Ectodermal cell (in vitro differentiated cells): ENCODE measurements around the gene DNMT3L.

Experiments used
- H3K27ac ChIP-seq: 2 replicates; pipeline ENCODE4 v1.7.0; 2013; ENCODE audit warnings: mild to moderate bottlenecking, low read depth, low read length; ENCODE audit not compliant: insufficient read depth, poor library complexity, severe bottlenecking
- H3K27me3 ChIP-seq: 2 replicates; pipeline ENCODE4 v1.7.0; 2013; ENCODE audit warnings: mild to moderate bottlenecking, low read length; ENCODE audit not compliant: insufficient read depth, control insufficient read depth, poor library complexity, severe bottlenecking
- H3K36me3 ChIP-seq: one replicate; pipeline ENCODE4 v1.7.0; 2013; ENCODE audit warnings: low read length; ENCODE audit not compliant: control insufficient read depth, insufficient read depth
- H3K4me1 ChIP-seq: one replicate; pipeline ENCODE4 v1.7.0; 2013; ENCODE audit warnings: low read length; ENCODE audit not compliant: control insufficient read depth, insufficient read depth
- H3K4me3 ChIP-seq: 2 replicates; pipeline ENCODE4 v1.7.0; 2013; ENCODE audit warnings: low read depth, low read length, control low read depth; ENCODE audit not compliant: insufficient read depth
- H3K9me3 ChIP-seq: 2 replicates; pipeline ENCODE4 v1.7.0; 2013; ENCODE audit warnings: mild to moderate bottlenecking, low read length, moderate library complexity; ENCODE audit not compliant: control insufficient read depth
- WGBS, 2 experiments: methylation state at CpG; one replicate each; pipeline ENCODE4 v1.1.7; 2013; ENCODE audit warnings: missing lambda C conversion rate in 2 of 2; 5-methylcytosine and 5-hydroxymethylcytosine counted together

Gene DNMT3L

DNA sequence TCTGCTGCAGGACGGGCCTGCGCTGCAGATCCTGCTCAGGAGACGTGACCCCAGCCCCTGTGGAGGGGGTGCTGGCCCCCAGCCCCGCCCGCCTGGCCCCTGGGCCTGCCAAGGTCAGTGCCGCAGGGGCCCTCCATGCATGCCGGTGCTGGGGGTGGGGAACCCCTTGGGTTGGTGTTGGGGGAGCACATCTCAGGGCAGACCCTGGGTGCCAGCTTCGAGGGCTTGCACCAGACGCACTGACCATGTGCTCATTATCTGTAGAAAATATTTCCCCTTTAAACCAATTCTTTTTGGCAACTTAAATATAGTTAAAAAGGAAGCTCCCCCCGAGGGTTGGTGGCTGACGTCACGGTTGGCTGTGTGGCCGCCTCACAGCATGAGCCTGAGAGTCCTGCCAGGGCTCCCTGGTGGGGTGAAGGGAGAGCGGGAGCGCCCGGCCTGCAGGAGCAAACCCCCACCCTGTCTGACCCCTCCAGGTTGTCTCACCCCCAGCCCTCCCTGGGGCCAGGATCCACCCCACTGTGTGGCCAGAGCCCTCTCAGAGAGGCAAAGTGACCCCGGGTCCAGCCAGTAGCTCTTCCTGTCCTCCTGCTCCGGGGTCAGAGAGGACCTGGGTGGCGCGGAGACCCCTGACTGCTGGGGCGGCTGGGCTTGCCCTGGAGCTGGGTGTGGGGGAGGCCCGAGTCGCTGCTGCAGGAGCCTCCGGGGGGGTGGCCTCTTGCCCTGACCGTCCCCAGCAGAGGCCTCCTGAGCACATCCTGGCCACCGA lies 32.9 kb upstream of the DNMT3L start:
- peaks cover 17% of the 10 kb centered on the region for H3K27me3 ChIP-seq
- H3K36me3 ChIP-seq, result no peaks in the 10 kb centered on the region
- H3K27ac ChIP-seq, result no peak overlapping the region
- H3K4me1 ChIP-seq, result no peaks in the 10 kb centered on the region
- no peaks in the 10 kb centered on the region for H3K9me3 ChIP-seq
- 89% methylated on average over 26 of the region's 26 CpGs for WGBS, 2 experiments
- H3K4me3 ChIP-seq, result no peak overlapping the region

DNA sequence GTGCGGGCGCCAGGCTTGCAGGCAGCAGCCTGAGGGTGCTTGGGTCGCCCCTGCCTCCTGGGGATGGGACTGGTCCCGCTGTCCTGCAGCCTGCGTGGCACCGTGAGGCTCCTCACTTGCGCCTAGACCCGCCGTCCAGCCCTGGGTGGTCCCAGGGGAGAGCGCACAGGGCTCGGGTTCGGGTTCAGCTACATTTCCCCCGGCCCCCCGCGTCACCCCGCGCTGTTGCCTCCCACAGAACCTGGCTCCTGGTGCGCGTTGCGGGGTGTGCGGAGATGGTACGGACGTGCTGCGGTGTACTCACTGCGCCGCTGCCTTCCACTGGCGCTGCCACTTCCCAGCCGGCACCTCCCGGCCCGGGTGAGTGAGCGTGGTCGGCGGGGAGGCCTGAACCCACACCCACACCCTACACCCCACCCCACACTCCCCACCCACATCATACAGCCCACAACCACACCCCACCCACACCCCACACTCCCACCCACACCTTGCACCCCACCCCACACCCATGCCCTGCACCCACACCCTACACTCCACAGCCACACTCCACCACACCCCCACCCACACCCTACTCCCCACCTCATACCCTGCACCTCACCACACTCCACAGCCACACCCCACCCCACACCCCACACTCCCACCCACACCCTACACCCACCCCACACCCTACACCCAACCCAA lies 32.0 kb upstream of the DNMT3L start:
- no peaks in the 10 kb centered on the region for H3K9me3 ChIP-seq
- H3K36me3 ChIP-seq, result no peaks in the 10 kb centered on the region
- no peaks in the 10 kb centered on the region for H3K4me1 ChIP-seq
- H3K27me3 ChIP-seq, result peaks cover 10% of the 10 kb centered on the region
- no peak overlapping the region for H3K4me3 ChIP-seq
- H3K27ac ChIP-seq, result no peak overlapping the region
- 94% methylated on average over 33 of the region's 33 CpGs for WGBS, 2 experiments

DNA sequence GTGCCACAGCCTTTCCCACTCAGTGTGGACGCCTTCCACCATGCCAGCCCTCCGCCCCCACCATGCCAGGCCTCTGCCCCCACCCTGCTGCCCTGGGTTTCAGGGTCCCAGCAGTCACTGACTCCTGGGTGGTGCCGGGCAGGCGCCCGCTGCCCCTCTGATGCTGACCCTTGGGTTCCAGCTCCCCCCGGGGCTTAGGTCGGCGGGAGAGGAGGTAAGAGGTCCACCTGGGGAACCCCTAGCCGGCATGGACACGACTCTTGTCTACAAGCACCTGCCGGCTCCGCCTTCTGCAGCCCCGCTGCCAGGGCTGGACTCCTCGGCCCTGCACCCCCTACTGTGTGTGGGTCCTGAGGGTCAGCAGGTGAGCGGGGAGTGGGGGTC lies 31.1 kb upstream of the DNMT3L start:
- H3K36me3 ChIP-seq, result no peaks in the 10 kb centered on the region

DNA sequence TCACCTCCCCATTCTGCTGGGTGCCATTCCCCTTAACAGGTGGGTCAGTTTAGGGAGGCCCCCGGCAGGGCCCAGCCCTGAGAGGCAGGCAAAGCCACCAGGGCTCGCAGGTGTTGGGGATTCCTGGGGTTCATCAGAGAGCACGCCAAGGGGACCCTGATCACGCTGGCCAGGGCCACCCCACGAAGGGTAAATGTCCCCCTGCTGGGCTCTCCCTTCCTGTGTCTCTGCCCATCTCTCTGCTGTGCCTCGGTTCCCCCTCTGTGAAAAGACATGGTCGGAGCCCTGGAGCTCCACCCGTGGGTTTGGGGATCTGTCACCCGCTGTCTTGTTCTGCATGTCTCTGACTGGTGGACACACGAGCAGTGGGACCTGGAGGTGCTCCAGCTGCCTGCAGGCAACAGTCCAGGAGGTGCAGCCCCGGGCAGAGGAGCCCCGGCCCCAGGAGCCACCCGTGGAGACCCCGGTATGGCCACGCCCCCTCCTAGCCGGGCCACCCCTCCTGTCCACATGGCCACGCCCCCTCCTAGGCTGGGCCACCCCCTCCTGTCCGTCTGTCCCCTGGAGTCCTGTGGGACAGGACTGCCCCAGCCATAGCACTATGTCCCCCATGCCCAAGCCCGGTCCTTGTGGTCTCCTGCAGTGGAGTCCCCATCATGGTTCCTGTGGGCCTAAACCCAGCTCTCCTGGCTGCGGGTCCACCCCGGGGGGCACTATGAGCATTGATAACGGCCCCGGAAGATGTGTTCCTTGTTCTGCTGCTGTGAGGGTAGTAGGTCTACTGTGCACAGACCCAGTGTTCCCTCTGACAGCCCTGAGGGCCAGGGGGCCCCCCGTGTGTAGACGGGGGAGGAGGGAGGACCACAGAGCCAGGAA lies 30.5 kb upstream of the DNMT3L start:
- Histone ChIP-seq H3K4me3 (no peak overlapping the region), H3K27me3 (no peaks in the 10 kb centered on the region), H3K9me3 (no peaks in the 10 kb centered on the region), H3K4me1 (peaks cover 6% of the 10 kb centered on the region), H3K27ac (no peak overlapping the region), H3K36me3 (no peaks in the 10 kb centered on the region)
- 77 to 79% methylated on average over 25 of the region's 25 CpGs for WGBS, 2 experiments

More for the DNA sequence above, 31.1 kb upstream of the DNMT3L start:
- Histone ChIP-seq H3K9me3 (no peaks in the 10 kb centered on the region), H3K27me3 (peaks cover under 1% of the 10 kb centered on the region), H3K4me1 (no peaks in the 10 kb centered on the region), H3K27ac (no peak overlapping the region), H3K4me3 (no peak overlapping the region)
- WGBS, 2 experiments, result 90 to 92% methylated on average over 15 of the region's 15 CpGs

DNA sequence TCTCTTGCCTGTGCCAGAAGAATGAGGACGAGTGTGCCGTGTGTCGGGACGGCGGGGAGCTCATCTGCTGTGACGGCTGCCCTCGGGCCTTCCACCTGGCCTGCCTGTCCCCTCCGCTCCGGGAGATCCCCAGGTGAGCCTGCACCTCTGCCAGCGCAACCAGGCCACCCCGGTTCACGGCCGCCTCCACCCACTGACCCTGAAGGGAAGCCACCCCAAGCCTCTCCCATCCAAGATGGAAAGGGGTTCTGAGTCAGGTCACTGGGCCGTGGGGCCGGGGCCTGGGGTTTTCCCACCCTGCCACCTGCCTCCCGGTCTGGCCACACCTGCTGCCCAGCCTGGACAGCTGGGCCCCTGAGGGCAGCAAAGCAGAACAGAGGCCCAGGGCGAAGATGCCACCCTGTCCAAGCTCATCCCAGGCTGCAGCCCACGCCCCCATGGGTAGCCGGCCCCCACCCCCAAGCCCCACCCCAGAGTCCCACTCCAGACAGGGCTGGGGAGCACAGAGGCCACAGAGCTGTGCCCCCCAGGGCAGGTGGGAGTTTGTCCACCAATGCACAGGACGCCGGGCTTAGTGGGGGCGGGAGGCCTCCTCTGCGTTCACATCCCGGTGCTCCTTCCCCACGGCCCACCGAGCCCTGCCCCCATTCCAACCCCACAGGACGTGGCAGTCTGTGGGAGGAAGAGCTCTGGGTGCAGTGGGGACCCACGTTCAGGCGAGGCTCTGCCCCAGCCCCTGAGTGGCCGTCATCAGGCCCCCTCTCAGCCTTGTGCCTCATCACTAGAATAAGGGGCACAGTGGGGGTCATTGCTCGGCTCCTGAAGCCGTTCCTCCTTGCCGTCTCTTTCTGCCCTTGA lies 29.6 kb upstream of the DNMT3L start:
- WGBS, 2 experiments, result 88 to 90% methylated on average over 33 of the region's 33 CpGs
- H3K27me3 ChIP-seq, result peaks cover 5% of the 10 kb centered on the region
- H3K4me3 ChIP-seq, result no peak overlapping the region
- H3K36me3 ChIP-seq, result no peaks in the 10 kb centered on the region
- H3K27ac ChIP-seq, result no peak overlapping the region
- H3K9me3 ChIP-seq, result no peaks in the 10 kb centered on the region
- peaks cover 14% of the 10 kb centered on the region for H3K4me1 ChIP-seq

DNA sequence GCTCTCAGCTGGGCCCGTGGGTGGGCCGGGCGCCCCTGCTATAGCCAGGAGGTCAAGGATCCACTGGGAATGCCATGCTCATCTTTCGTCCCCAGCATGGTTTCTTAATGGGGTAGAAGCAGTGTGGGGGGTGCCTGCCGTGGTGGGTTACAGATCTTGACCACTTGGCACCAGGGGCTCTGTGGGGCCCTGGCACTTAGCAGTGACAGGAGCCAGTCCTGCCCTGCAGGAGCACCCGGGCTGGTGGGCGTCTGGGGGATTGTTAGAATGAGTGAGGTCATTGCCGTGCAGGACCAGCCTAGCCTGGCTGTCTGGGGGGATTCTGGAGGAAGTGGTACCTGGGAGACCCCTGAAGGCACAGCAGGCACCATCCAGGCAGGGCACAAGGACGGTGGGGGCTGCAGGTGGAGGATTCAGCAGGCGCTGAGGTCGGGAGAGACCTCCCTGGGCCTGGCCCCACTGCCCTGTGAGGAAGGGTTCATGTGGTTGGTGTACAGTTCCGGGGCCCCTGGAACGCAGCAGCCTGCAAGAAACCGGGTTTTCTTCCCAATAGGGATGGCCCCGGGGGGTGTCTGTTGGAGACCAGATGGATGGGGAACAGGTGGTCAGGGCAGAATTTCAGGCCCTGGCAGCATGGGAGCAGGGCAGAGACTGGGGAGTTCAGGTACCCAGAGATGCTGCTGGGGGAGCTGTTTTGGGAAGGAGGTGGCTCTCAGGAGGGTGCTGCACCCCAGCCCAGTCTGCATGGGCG lies 28.8 kb upstream of the DNMT3L start:
- 88 to 91% methylated on average over 16 of the region's 16 CpGs for WGBS, 2 experiments
- H3K9me3 ChIP-seq, result no peaks in the 10 kb centered on the region
- H3K36me3 ChIP-seq, result no peaks in the 10 kb centered on the region
- H3K27ac ChIP-seq, result no peak overlapping the region
- H3K27me3 ChIP-seq, result peaks cover 13% of the 10 kb centered on the region
- H3K4me1 ChIP-seq, result peaks cover 15% of the 10 kb centered on the region
- H3K4me3 ChIP-seq, result no peak overlapping the region

DNA sequence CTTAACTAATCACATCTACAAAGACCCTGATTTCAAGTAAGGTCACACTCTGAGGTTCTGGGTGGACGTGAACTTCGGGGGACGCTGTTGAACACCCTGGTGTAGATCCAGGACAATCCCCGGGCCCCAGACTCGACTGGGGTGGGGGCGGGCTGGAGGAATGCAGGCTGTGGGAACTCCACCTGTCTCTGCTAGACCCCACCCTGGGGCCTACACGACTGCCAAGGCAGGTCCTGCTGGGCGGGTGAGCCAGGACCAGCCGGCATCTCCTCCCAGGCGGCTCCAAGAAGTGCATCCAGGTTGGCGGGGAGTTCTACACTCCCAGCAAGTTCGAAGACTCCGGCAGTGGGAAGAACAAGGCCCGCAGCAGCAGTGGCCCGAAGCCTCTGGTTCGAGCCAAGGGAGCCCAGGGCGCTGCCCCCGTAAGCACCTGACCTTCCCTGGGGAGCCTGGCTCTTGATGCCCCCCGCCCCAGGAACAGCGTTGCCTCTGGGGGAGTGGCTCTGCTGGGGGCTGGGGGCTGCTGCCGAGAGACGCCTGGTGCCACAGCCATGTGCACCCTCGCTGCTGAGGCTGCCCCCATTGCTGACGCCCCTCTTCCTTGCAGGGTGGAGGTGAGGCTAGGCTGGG lies 27.8 kb upstream of the DNMT3L start:
- no peak overlapping the region for H3K4me3 ChIP-seq
- H3K27ac ChIP-seq, result no peak overlapping the region
- WGBS, 2 experiments, result 87% methylated on average over 24 of the region's 24 CpGs
- peaks cover 20% of the 10 kb centered on the region for H3K4me1 ChIP-seq
- H3K36me3 ChIP-seq, result no peaks in the 10 kb centered on the region
- peaks cover 24% of the 10 kb centered on the region for H3K27me3 ChIP-seq
- no peaks in the 10 kb centered on the region for H3K9me3 ChIP-seq

DNA sequence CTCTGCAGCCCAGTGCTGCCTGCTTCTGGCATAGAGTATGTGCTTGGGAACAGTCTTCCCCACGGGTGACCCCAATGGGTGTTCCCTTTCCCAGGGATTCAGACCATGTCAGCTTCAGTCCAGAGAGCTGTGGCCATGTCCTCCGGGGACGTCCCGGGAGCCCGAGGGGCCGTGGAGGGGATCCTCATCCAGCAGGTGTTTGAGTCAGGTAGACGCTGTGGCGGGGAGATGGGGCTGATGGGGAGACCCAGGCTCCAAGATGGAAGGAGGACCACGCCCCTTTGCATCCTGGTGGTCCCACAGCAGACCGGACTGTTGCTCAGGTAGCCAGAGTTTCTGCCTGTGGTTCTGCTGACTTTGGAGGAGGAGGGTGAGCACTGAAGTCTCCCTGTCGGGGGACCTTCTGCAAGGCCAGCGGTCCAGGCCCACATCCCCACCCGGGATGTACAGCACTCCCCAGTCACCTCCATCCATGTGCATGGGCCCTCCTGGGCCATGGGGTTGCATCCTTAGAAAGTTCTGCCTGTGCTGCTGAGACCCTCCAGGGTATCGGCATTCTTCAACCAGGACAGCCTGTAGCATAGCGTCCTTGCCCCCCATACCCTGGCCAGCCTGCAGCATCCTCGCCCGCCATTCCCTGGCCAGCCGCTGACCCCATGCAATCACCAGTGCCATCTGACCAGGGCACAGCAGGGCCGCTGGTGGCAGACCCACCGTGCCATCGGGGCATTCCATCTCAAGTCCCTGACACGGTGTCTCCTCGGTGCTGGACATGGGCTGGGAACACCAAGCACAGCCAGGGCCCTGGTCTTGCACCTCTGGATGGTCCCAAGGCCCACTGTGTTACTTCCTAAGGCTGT lies 26.8 kb upstream of the DNMT3L start:
- peaks cover 33% of the 10 kb centered on the region for H3K27me3 ChIP-seq
- H3K4me3 ChIP-seq, result no peak overlapping the region
- H3K9me3 ChIP-seq, result no peaks in the 10 kb centered on the region
- no peak overlapping the region for H3K27ac ChIP-seq
- H3K36me3 ChIP-seq, result no peaks in the 10 kb centered on the region
- WGBS, 2 experiments, result 93 to 95% methylated on average over 23 of the region's 23 CpGs
- peaks cover 27% of the 10 kb centered on the region for H3K4me1 ChIP-seq
